ENCODE measurements around the gene LLGL2. TPM values are rescaled to one million over a fixed set of nuclear protein-coding genes. Genes with fewer than 3 reads are reported as not detected.

LLGL2 gene
- total and polyA plus RNA-seq, 5 donors from 2014 or later: 13.6 to 44.1 (median 17.5) TPM

DNA sequence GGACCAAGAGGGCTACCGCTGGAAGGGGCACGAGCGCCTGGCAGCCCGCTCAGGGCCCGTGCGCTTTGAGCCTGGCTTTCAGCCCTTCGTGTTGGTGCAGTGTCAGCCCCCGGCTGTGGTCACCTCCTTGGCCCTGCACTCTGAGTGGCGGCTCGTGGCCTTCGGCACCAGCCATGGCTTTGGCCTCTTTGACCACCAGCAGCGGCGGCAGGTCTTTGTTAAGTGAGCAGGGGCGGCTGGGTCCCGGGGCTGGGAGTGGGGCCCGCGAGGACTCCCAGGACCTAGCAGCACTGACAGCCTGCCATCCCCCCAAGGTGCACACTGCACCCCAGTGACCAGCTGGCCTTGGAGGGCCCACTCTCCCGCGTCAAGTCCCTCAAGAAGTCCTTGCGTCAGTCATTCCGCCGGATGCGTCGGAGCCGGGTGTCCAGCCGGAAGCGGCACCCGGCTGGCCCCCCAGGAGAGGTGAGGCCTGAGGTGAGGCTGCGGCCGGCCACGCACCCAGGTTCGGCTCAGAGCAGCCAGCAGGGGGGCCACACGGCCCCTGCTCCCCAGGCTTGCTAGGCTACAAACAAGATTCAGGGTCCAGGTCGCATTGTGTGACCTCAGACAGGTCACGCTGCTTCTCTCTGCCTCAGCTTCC lies 44.7 kb downstream of the LLGL2 start:
- no peaks in the 10 kb centered on the region for H3K27me3 Mint-ChIP-seq
- Histone ChIP-seq H3K27me3 (ENCODE audit: control insufficient read depth, insufficient read depth, low read length) (no peaks in the 10 kb centered on the region), H3K27ac (ENCODE audit: insufficient read depth, low read length, poor library complexity, severe bottlenecking) (no peak overlapping the region), H3K4me3 (ENCODE audit: low read depth, low read length) (no peak overlapping the region), H3K4me1 (ENCODE audit: control insufficient read depth, insufficient read depth, low read length, poor library complexity, severe bottlenecking) (no peaks in the 10 kb centered on the region), H3K36me3 (ENCODE audit: control insufficient read depth, insufficient read depth, low read length) (peaks cover 11% of the 10 kb centered on the region), H3K9me3 (ENCODE audit: control insufficient read depth in 2 of 2, low read length in 2 of 2) (no peaks in the 10 kb centered on the region)
- peaks cover 0 to 3% (median 0%) of the 10 kb centered on the region in 4 donors for H3K4me1 Mint-ChIP-seq
- no peak overlapping the region for H3K27ac Mint-ChIP-seq
- DNase-seq (no peak), ATAC-seq (ENCODE audit: low read depth in 2 of 2) (no peak)
- no peaks in the 10 kb centered on the region for H3K9me3 Mint-ChIP-seq
- H3K4me3 Mint-ChIP-seq: no peak overlapping the region
- H3K36me3 Mint-ChIP-seq: peaks cover 14% of the 10 kb centered on the region

DNA sequence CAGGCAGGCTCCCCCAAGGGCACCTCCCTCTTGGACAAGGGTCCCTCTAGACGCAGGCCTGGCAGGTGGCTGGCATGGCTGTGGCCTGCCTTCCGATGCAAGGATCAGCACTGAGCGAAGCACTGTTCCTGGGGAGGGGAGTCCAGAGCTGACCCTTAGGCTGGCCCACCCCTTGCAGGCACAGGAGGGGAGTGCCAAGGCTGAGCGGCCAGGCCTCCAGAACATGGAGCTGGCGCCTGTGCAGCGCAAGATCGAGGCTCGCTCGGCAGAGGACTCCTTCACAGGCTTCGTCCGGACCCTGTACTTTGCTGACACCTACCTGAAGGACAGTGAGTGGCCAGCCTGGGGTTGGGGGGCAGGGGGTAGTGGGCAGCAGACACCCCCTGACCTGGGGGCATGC lies 45.3 kb downstream of the LLGL2 start:
- no peaks in the 10 kb centered on the region for H3K9me3 ChIP-seq (ENCODE audit: control insufficient read depth in 2 of 2, low read length in 2 of 2)
- Mint-ChIP-seq H3K27me3 (no peaks in the 10 kb centered on the region), H3K27ac (no peak overlapping the region), H3K36me3 (peaks cover 12% of the 10 kb centered on the region), H3K4me1 (peaks cover 0 to 3% (median 0%) of the 10 kb centered on the region in 4 donors), H3K9me3 (no peaks in the 10 kb centered on the region), H3K4me3 (no peak overlapping the region)
- H3K4me1 ChIP-seq (ENCODE audit: control insufficient read depth, insufficient read depth, low read length, poor library complexity, severe bottlenecking): no peaks in the 10 kb centered on the region
- no peaks in the 10 kb centered on the region for H3K27me3 ChIP-seq (ENCODE audit: control insufficient read depth, insufficient read depth, low read length)
- DNase-seq: no peak
- peaks cover 5% of the 10 kb centered on the region for H3K36me3 ChIP-seq (ENCODE audit: control insufficient read depth, insufficient read depth, low read length)
- no peak for ATAC-seq (ENCODE audit: low read depth in 2 of 2)
- H3K27ac ChIP-seq (ENCODE audit: insufficient read depth, low read length, poor library complexity, severe bottlenecking): no peak overlapping the region
- H3K4me3 ChIP-seq (ENCODE audit: low read depth, low read length): no peak overlapping the region

DNA sequence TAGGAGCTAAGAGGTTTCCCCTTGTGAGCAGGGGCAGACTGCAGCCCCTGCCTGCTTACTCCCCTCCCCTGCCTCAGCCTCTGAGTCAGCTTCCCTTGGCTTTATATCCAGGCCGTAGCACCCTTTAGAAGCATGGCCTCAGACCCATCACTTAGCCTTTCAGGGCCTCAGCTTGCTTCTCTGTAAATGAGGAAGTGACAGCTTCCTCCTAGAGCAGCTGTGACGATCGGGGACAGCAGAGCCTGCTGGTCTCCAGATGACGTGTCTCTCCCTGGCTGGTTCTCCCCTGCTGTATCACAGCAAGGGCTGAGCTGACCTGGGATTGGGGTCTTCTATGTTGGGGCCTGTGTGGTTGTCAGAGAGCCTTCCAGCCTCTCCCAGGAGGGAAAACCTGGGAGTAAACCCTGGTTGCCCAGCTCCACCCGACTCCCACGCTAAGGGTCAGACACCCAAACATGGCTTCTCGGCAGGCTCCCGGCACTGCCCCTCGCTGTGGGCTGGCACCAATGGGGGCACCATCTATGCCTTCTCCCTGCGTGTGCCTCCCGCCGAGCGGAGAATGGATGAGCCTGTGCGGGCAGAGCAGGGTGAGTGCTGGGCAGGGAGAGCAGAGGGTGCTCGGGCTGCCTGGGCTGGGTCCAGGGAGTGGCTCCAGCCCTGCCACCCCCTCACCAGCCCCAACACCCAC lies 45.8 kb downstream of the LLGL2 start:
- H3K4me1 Mint-ChIP-seq: peaks cover 0 to 3% (median 0%) of the 10 kb centered on the region in 4 donors
- H3K27ac Mint-ChIP-seq: no peak overlapping the region
- peaks cover 6% of the 10 kb centered on the region for H3K36me3 Mint-ChIP-seq
- DNase-seq (peak in 1 of 3 donors; percentile 27), ATAC-seq (ENCODE audit: low read depth in 2 of 2) (peak; percentile 52 to 61)
- H3K4me3 Mint-ChIP-seq: no peak overlapping the region
- no peaks in the 10 kb centered on the region for H3K36me3 ChIP-seq (ENCODE audit: control insufficient read depth, insufficient read depth, low read length)
- no peaks in the 10 kb centered on the region for H3K4me1 ChIP-seq (ENCODE audit: control insufficient read depth, insufficient read depth, low read length, poor library complexity, severe bottlenecking)
- no peaks in the 10 kb centered on the region for H3K27me3 ChIP-seq (ENCODE audit: control insufficient read depth, insufficient read depth, low read length)
- no peaks in the 10 kb centered on the region for H3K27me3 Mint-ChIP-seq
- H3K27ac ChIP-seq (ENCODE audit: insufficient read depth, low read length, poor library complexity, severe bottlenecking): no peak overlapping the region
- H3K4me3 ChIP-seq (ENCODE audit: low read depth, low read length): no peak overlapping the region
- H3K9me3 ChIP-seq (ENCODE audit: control insufficient read depth in 2 of 2, low read length in 2 of 2): no peaks in the 10 kb centered on the region
- H3K9me3 Mint-ChIP-seq: no peaks in the 10 kb centered on the region

DNA sequence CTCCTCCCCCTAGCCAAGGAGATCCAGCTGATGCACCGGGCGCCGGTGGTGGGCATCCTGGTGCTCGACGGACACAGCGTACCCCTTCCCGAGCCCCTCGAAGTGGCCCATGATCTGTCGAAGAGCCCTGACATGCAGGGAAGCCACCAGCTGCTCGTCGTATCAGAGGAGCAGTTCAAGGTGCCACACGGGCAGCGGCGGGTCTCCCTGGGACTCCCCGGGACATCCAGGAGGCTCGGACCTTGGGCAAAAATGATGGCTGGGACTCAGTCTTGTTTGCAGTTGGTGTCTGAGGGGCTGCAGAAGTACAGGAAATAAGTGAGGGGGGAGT lies 46.4 kb downstream of the LLGL2 start:
- Histone ChIP-seq H3K4me3 (ENCODE audit: low read depth, low read length) (no peak overlapping the region), H3K9me3 (ENCODE audit: control insufficient read depth in 2 of 2, low read length in 2 of 2) (no peaks in the 10 kb centered on the region), H3K4me1 (ENCODE audit: control insufficient read depth, insufficient read depth, low read length, poor library complexity, severe bottlenecking) (no peaks in the 10 kb centered on the region), H3K36me3 (ENCODE audit: control insufficient read depth, insufficient read depth, low read length) (no peaks in the 10 kb centered on the region), H3K27me3 (ENCODE audit: control insufficient read depth, insufficient read depth, low read length) (no peaks in the 10 kb centered on the region), H3K27ac (ENCODE audit: insufficient read depth, low read length, poor library complexity, severe bottlenecking) (no peak overlapping the region)
- Mint-ChIP-seq H3K27me3 (no peaks in the 10 kb centered on the region), H3K9me3 (no peaks in the 10 kb centered on the region), H3K36me3 (peaks cover 1% of the 10 kb centered on the region), H3K27ac (no peak overlapping the region), H3K4me3 (peak overlapping the region in 1 of 4 donors; percentile 21), H3K4me1 (peaks cover 0 to under 1% (median 0%) of the 10 kb centered on the region in 4 donors)
- no peak for ATAC-seq (ENCODE audit: low read depth in 2 of 2)
- DNase-seq: no peak

DNA sequence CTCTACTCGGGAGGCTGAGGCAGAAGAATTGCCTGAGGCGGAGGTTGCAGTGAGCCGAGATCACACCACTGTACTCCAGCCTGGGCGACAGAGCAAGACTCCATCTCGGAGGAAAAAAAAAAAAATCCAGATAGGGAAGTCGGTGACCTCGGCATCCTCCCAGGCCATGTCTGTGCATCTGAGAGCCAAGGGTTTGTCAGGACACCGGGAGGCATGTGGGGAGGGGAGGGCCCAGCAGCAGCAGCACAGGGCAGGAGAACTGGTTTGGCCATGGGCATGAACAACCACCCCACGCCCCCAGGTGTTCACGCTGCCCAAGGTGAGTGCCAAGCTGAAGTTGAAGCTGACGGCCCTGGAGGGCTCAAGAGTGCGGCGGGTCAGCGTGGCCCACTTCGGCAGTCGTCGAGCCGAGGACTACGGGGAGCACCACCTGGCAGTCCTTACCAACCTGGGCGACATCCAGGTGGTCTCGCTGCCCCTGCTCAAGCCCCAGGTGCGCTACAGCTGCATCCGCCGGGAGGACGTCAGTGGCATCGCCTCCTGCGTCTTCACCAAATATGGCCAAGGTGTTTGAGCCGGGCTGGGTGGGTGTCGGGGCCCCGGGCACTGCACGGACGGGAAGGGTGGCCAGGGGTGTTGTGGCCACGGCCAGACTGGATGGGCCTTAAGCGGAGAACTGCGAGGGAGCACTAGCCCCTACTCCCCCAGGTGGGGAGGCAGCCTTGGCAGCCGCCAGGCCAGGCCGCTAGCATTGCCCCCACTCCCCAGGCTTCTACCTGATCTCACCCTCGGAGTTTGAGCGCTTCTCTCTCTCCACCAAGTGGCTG lies 47.4 kb downstream of the LLGL2 start:
- H3K4me3 Mint-ChIP-seq: no peak overlapping the region
- no peaks in the 10 kb centered on the region for H3K36me3 Mint-ChIP-seq
- no peaks in the 10 kb centered on the region for H3K27me3 Mint-ChIP-seq
- Histone ChIP-seq H3K9me3 (ENCODE audit: control insufficient read depth in 2 of 2, low read length in 2 of 2) (no peaks in the 10 kb centered on the region), H3K4me1 (ENCODE audit: control insufficient read depth, insufficient read depth, low read length, poor library complexity, severe bottlenecking) (no peaks in the 10 kb centered on the region), H3K27me3 (ENCODE audit: control insufficient read depth, insufficient read depth, low read length) (no peaks in the 10 kb centered on the region), H3K4me3 (ENCODE audit: low read depth, low read length) (no peak overlapping the region), H3K27ac (ENCODE audit: insufficient read depth, low read length, poor library complexity, severe bottlenecking) (no peak overlapping the region), H3K36me3 (ENCODE audit: control insufficient read depth, insufficient read depth, low read length) (no peaks in the 10 kb centered on the region)
- no peak overlapping the region for H3K27ac Mint-ChIP-seq
- H3K9me3 Mint-ChIP-seq: no peaks in the 10 kb centered on the region
- no peak for ATAC-seq (ENCODE audit: low read depth in 2 of 2)
- H3K4me1 Mint-ChIP-seq: no peaks in the 10 kb centered on the region
- no peak for DNase-seq

DNA sequence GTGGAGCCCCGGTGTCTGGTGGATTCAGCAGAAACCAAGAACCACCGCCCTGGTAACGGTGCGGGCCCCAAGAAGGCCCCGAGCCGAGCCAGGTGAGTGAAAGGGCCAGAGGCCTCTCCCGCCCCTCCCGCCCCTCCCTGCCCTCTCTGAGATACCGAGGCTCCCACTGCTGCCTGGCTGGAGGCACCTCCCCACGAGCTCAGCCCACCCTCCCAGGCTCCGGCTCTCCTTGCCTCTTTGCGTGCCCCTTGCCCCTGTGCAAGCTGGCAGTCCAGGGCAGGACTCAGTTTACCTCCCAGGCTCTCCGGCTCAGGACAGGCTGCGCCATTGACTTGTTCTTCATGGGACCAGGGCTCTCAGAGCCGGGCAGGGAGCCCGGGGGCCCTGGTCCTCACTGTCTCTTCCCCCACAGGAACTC lies 48.1 kb downstream of the LLGL2 start:
- no peak overlapping the region for H3K27ac Mint-ChIP-seq
- no peaks in the 10 kb centered on the region for H3K27me3 ChIP-seq (ENCODE audit: control insufficient read depth, insufficient read depth, low read length)

DNA sequence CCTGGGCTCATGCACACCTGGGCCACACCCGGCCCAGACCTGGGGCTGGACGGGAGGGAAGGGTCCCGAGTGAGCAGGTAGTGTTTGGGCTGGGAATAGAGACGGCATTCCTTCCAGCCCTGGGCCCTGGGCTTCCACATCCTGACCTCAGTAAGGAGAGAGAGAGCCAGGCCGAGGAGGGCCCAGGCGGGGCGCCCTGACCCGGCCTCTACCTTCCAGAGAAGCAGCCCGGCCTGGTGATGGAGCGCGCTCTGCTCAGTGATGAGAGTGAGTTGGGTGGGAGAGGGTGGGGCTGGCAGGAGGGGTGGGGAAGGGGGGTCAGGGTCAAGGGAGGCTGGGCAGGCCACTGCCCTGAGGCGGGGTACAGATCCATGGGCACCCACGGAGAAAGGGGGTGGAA lies 48.5 kb downstream of the LLGL2 start:
- Histone ChIP-seq H3K27me3 (ENCODE audit: control insufficient read depth, insufficient read depth, low read length) (no peaks in the 10 kb centered on the region), H3K27ac (ENCODE audit: insufficient read depth, low read length, poor library complexity, severe bottlenecking) (no peak overlapping the region), H3K36me3 (ENCODE audit: control insufficient read depth, insufficient read depth, low read length) (no peaks in the 10 kb centered on the region), H3K9me3 (ENCODE audit: control insufficient read depth in 2 of 2, low read length in 2 of 2) (no peaks in the 10 kb centered on the region), H3K4me3 (ENCODE audit: low read depth, low read length) (no peak overlapping the region), H3K4me1 (ENCODE audit: control insufficient read depth, insufficient read depth, low read length, poor library complexity, severe bottlenecking) (no peaks in the 10 kb centered on the region)
- H3K27ac Mint-ChIP-seq: no peak overlapping the region
- DNase-seq (no peak), ATAC-seq (ENCODE audit: low read depth in 2 of 2) (no peak)
- H3K4me3 Mint-ChIP-seq: no peak overlapping the region
- H3K9me3 Mint-ChIP-seq: no peaks in the 10 kb centered on the region
- H3K27me3 Mint-ChIP-seq: no peaks in the 10 kb centered on the region
- no peaks in the 10 kb centered on the region for H3K4me1 Mint-ChIP-seq
- H3K36me3 Mint-ChIP-seq: no peaks in the 10 kb centered on the region

More for the DNA sequence above, 48.1 kb downstream of the LLGL2 start:
- Mint-ChIP-seq H3K4me3 (no peak overlapping the region), H3K27me3 (no peaks in the 10 kb centered on the region), H3K36me3 (no peaks in the 10 kb centered on the region), H3K4me1 (no peaks in the 10 kb centered on the region), H3K9me3 (no peaks in the 10 kb centered on the region)
- ATAC-seq (ENCODE audit: low read depth in 2 of 2) (no peak), DNase-seq (no peak)
- no peak overlapping the region for H3K4me3 ChIP-seq (ENCODE audit: low read depth, low read length)
- H3K27ac ChIP-seq (ENCODE audit: insufficient read depth, low read length, poor library complexity, severe bottlenecking): no peak overlapping the region
- H3K4me1 ChIP-seq (ENCODE audit: control insufficient read depth, insufficient read depth, low read length, poor library complexity, severe bottlenecking): no peaks in the 10 kb centered on the region
- no peaks in the 10 kb centered on the region for H3K9me3 ChIP-seq (ENCODE audit: control insufficient read depth in 2 of 2, low read length in 2 of 2)
- H3K36me3 ChIP-seq (ENCODE audit: control insufficient read depth, insufficient read depth, low read length): no peaks in the 10 kb centered on the region

Data from CD4-positive, CD25-positive, alpha-beta regulatory T cell (primary cell).